Fibroblast of the aortic adventitia (primary cell): ENCODE measurements around the gene SPOCK1. TPM values are rescaled to one million over a fixed set of nuclear protein-coding genes. Genes with fewer than 3 reads are reported as not detected.

Experiments
- DNase-seq: peaks from one replicate; pipeline ENCODE4 v3.0.0-alpha.2; 2010; ENCODE audit warnings: low read depth
- H3K4me3 ChIP-seq: 2 replicates; pipeline ENCODE4 v1.5.1; 2011; ENCODE audit warnings: low read depth, mild to moderate bottlenecking, control low read depth, low read length, moderate library complexity
- total RNA-seq: library from RNA; depleted of rRNA; stranded (reverse); fragments of >200 nt; gene quantifications from 2 replicates; pipeline ENCODE4 v1.2.3, GENCODE V29; 2012; ENCODE audit warnings: low replicate concordance
- TF ChIP-seq, protein P1 (sequence below): IDR thresholded peaks from 2 replicates; pipeline ENCODE4 v1.5.1; 2011; ENCODE audit warnings: mild to moderate bottlenecking, low read length, control low read depth, inconsistent platforms; ENCODE audit not compliant: insufficient read depth

Gene SPOCK1
- total RNA-seq, 1 donor = 174 TPM

DNA sequence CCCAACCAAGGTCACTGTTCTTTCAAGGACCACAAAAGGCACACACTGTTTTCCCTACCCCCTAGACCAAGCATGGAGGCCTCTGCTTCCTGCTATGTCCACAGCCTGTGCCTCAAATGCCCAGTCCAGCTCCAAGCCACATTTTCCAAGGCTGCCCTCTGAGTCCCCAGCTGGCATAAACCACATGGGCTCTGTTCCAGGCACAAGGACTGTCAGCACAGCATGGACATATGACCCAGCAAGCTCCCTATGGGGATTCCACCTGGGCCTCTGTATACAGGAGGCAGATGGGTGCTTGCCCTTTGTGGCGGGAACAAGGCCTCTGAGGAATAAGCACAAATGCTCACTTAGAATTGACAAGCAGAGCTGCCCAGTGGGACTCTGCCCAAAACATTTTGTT is 115.2 kb downstream of the SPOCK1 start:
- H3K4me3 ChIP-seq = no peak overlapping the region
- DNase-seq = no peak
- TF ChIP-seq, protein P1, sequence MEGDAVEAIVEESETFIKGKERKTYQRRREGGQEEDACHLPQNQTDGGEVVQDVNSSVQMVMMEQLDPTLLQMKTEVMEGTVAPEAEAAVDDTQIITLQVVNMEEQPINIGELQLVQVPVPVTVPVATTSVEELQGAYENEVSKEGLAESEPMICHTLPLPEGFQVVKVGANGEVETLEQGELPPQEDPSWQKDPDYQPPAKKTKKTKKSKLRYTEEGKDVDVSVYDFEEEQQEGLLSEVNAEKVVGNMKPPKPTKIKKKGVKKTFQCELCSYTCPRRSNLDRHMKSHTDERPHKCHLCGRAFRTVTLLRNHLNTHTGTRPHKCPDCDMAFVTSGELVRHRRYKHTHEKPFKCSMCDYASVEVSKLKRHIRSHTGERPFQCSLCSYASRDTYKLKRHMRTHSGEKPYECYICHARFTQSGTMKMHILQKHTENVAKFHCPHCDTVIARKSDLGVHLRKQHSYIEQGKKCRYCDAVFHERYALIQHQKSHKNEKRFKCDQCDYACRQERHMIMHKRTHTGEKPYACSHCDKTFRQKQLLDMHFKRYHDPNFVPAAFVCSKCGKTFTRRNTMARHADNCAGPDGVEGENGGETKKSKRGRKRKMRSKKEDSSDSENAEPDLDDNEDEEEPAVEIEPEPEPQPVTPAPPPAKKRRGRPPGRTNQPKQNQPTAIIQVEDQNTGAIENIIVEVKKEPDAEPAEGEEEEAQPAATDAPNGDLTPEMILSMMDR = no peak

DNA sequence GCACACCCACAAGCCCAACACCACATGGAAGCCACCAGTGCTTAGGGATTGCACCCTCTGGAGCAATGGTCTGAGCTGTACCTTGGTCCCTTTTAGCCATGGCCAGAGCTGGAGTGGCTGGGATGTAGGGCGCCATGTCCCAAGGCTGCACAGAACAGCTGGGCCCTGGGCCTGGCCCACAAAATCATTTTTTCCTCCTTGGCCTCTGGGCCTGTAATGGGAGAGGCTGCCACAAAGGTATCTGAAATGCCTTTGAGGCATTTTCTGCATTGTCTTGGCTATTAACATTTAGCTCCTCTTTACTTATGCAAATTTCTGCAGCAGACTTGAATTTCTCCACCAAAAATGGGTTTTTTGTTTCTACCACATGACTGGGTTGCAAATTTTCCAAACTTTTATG is 117.6 kb downstream of the SPOCK1 start:
- H3K4me3 ChIP-seq = no peak overlapping the region
- TF ChIP-seq, protein P1 = no peak

DNA sequence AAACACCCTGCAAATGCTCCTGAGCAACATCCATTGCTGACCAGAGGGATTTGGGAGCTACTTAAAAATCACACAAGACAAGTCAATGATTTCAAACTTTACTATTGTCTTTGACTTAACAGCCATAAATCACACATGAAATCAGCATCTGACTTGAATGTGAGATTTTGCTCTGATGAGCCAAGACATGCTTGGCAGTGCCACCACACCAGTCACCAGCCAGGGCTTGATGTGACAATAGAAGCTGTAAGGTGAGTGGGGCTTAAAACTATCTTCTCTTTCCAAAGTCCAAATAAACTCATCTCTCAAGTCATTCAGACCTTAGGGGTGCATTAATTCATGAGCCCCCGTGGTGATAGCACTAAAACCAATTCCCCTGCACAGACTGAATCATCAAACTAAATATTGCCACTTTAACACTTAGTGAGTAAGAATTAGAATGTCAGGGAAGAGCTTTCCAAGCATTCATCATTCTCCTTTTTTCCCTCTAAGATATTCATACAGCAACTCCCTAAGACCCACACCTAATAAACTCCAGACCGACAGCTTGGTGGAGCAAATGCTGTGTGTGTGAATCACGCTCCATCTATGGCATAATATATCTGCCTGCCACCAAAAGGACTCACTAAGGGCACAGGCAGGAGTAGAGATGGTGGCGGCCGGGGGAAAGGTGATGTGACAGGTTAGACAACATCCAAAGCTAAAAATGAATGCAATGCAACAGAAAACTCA is 119.4 kb downstream of the SPOCK1 start:
- no peak overlapping the region for H3K4me3 ChIP-seq
- DNase-seq = no peak
- TF ChIP-seq, protein P1 = no peak

More for the DNA sequence above, 117.6 kb downstream of the SPOCK1 start:
- no peak for DNase-seq

DNA sequence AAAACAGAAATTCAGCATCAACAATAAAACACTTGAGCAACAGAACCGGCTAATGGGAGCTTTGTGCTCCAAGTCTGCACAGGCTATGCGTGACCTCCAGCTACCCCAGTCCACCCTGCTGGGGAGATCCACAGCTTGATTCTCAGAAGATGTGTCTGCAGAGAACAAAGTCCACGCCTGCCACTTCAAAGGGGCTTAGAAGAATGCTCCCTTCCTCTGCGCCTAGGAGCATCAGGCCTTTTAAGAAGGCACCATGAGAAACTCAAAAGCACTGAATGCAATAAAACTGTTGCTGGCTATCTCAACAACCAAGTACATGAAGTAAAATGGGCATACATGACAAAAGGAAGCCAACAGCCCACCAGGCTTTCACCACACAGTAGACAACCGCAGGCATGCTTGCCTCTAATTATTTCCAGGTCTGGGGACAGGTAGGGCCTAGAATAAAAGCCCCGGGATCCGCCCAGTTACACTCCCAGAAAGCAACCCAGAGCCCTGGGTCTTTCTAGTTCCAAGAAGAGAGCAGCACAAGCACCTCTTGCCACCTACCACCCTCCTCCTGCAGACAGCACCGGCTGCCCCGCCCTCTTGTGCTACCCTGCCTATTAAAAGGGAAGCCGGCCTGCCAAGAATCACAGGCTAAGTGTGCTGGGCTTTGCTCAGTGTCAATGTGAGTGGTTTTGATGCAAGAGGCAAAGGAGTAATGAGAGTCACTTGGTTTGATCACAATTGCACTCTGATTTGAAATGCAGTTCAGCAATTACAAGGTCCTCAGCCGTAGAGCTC is 123.2 kb downstream of the SPOCK1 start:
- TF ChIP-seq, protein P1 = no peak
- DNase-seq = no peak
- H3K4me3 ChIP-seq = no peak overlapping the region

DNA sequence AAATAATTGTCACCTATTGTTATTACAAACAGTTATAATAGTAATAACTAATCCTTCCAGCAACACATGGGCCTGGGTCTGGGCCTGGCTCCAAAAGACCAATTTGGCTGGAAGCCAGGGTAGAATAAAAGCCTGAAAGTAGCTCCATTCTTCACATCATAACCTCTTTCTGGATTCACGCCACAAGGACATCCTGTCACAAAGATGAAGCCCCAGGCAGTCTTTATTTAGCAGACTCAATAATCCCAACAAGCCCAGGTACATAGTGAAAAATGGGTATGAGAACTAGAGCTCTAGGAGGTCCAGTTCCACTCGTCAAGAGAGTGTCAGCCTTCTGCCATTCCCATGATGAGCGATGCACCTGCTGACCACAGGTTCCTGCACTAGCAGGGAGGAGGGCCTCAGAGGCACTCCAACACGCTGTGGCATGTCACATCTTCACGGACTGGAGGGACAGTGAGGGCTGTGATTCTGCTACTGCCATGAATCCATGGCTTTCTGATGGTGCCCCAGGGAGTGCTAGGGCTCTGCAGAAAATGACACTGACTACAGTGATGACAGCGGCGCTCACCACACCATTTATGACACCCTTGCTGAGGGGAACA is 124.9 kb downstream of the SPOCK1 start:
- no peak for DNase-seq
- TF ChIP-seq, protein P1 = no peak

DNA sequence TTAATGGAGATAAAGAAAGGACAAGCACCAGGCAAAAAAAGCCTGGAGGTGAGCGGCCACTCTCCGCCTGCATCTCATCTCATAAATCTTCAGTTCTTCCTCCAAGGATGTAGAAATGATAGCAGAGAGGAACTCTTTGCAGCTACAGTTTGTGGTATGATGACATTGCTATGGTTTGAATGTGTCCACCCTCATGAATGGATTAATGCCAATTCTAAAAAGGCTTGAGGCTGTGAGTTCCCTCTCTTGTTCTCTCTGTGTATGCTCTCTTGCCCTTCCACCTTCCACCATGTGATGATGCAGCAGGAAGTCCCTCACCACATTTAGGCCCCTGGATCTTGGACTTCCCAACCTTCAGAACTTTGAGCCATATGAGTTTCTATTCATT is 126.4 kb downstream of the SPOCK1 start:
- H3K4me3 ChIP-seq = no peak overlapping the region

More for the DNA sequence above, 124.9 kb downstream of the SPOCK1 start:
- no peak overlapping the region for H3K4me3 ChIP-seq

More for the DNA sequence above, 126.4 kb downstream of the SPOCK1 start:
- TF ChIP-seq, protein P1 = no peak
- DNase-seq = peak; percentile 55
